Fibroblast of villous mesenchyme (primary cell): Measurements from ENCODE around the gene SLC30A3. TPM values are rescaled to one million over a fixed set of nuclear protein-coding genes. Genes with fewer than 3 reads are reported as not detected.

Experiments
- DNase-seq: peaks from one replicate; pipeline ENCODE4 v3.0.0-alpha.2; 2010; ENCODE audit warnings: low read depth
- H3K4me3 ChIP-seq: 2 replicates; pipeline ENCODE4 v1.5.1; 2011; ENCODE audit warnings: low read depth, mild to moderate bottlenecking, low read length
- CTCF ChIP-seq: IDR thresholded peaks from 2 replicates; pipeline ENCODE4 v1.5.1; 2012; ENCODE audit warnings: low read depth, mild to moderate bottlenecking, low read length; ENCODE audit not compliant: insufficient read depth
- total RNA-seq: library from RNA; depleted of rRNA; stranded (reverse); fragments of >200 nt; gene quantifications from 2 replicates; pipeline ENCODE4 v1.2.3, GENCODE V29; 2012

Gene SLC30A3
- total RNA-seq = 0.32 TPM in 1 of 2 replicates, not detected in the other

GRCh38 chr2:27262379-27263286 lies at the start of gene SLC30A3:
SLC30A3 (minus strand) TSS chr2:27263047; CDS start chr2:27262906, 141 bp downstream.
- peak; percentile 35 for DNase-seq

GRCh38 chr2:27312152-27312551 lies 49.3 kb upstream of the SLC30A3 start:
- no peak overlapping the region for H3K4me3 ChIP-seq
- no peak for TF ChIP-seq CTCF
- no peak for DNase-seq

More at GRCh38 chr2:27262379-27263286, at the start of gene SLC30A3:
- peak within 1 kb of the TSS; percentile 54 for H3K4me3 ChIP-seq
- no peak for TF ChIP-seq CTCF

GRCh38 chr2:27309651-27310050 lies 46.8 kb upstream of the SLC30A3 start:
- no peak overlapping the region for H3K4me3 ChIP-seq
- TF ChIP-seq CTCF = no peak
- no peak for DNase-seq

- DNase-seq = peak; percentile 32
- no peak for TF ChIP-seq CTCF
- H3K4me3 ChIP-seq = no peak within 1 kb of the TSS
These were observed 45.6 kb upstream of the SLC30A3 start, which contains the start of gene UCN for GRCh38 chr2:27308359-27308881. UCN (minus strand) TSS chr2:27308445; CDS start chr2:27307895, 550 bp downstream.

- H3K4me3 ChIP-seq = no peak overlapping the region
- no peak for TF ChIP-seq CTCF
- no peak for DNase-seq
These were observed 44.9 kb upstream of the SLC30A3 start for GRCh38 chr2:27307545-27308358.

GRCh38 chr2:27307287-27307544 lies 44.4 kb upstream of the SLC30A3 start:
- no peak for DNase-seq
- no peak overlapping the region for H3K4me3 ChIP-seq
- TF ChIP-seq CTCF = no peak
